H1 (cell line): ENCODE data around the gene WWC2. TPM values are rescaled to one million over a fixed set of nuclear protein-coding genes. Genes with fewer than 3 reads are reported as not detected.

Experiments used
- CTCF ChIA-PET: fragments of 300-600 bp; sonication (Branson Sonifier 250); formaldehyde crosslinking; loops from one replicate; lab custom pipeline; 2021; ENCODE audit not compliant: partially characterized antibody; lab: Charles Lee
- POLR2A ChIA-PET: fragments of 300-600 bp; sonication (Branson Sonifier 250); formaldehyde crosslinking; loops from one replicate; lab custom pipeline; 2021; ENCODE audit warnings: inconsistent platforms; ENCODE audit not compliant: partially characterized antibody; lab: Charles Lee
- DNase-seq, 2 experiments: peaks; one replicate each; pipeline versions ENCODE4 v3.0.0 to v3.0.0-alpha.2; 2010 to 2022; ENCODE audit warnings: low spot score in 2 of 2, low read depth in 1 of 2, mixed read lengths in 1 of 2
- FAIRE-seq: peaks from 2 replicates; lab custom pipeline; 2011; peaks lifted over from hg19 to GRCh38; lab: Jason Lieb, UNC
- H2AFZ ChIP-seq: 2 replicates; pipeline ENCODE4 v1.8.1; 2012; ENCODE audit warnings: low read length, inconsistent platforms
- H2AK5ac ChIP-seq: 2 replicates; pipeline ENCODE4 v1.6.1; 2013; ENCODE audit warnings: low read depth, low read length
- H2BK120ac ChIP-seq: replicated peaks from 2 replicates; pipeline ENCODE3; 2013; ENCODE audit warnings: low read depth, low read length, inconsistent platforms
- H2BK12ac ChIP-seq: 2 replicates; pipeline ENCODE4 v1.6.1; 2013; ENCODE audit warnings: low read depth, low read length
- H2BK15ac ChIP-seq: 2 replicates; pipeline ENCODE4 v1.6.1; 2013; ENCODE audit warnings: low read length
- H2BK20ac ChIP-seq: 2 replicates; pipeline ENCODE4 v1.6.1; 2013; ENCODE audit warnings: low read length
- H2BK5ac ChIP-seq: 2 replicates; pipeline ENCODE4 v1.6.1; 2013; ENCODE audit warnings: low read depth, low read length
- H3K14ac ChIP-seq: 2 replicates; pipeline ENCODE4 v1.6.1; 2013; ENCODE audit warnings: inconsistent platforms; ENCODE audit not compliant: insufficient read length
- H3K18ac ChIP-seq: 2 replicates; pipeline ENCODE4 v1.6.1; 2013; ENCODE audit warnings: low read length; ENCODE audit errors: extremely low read depth
- H3K23ac ChIP-seq: 2 replicates; pipeline ENCODE4 v1.6.1; 2013; ENCODE audit warnings: inconsistent platforms; ENCODE audit not compliant: insufficient read length
- H3K23me2 ChIP-seq: 2 replicates; pipeline ENCODE4 v1.6.1; 2013; ENCODE audit warnings: low read depth, low read length
- H3K27ac ChIP-seq: 2 replicates; pipeline ENCODE4 v1.6.1; 2011; ENCODE audit warnings: low read depth, low read length, inconsistent platforms
- H3K27me3 ChIP-seq, 4 experiments: replicated peaks in 1 of 4; 1 replicate in 1 of 4; 2 replicates in 3 of 4; pipeline versions ENCODE4 v1.6.1 to v1.8.1; 2011 to 2013; ENCODE audit warnings: low read length in 3 of 4, mild to moderate bottlenecking in 3 of 4, inconsistent platforms in 2 of 4, mixed read lengths in 2 of 4, moderate library complexity in 1 of 4; ENCODE audit not compliant: control insufficient read depth in 3 of 4, insufficient read depth in 3 of 4; ENCODE audit errors: extremely low read depth in 1 of 4
- H3K36me3 ChIP-seq, 4 experiments: 2 replicates each; pipeline versions ENCODE4 v1.6.1 to v1.8.1; 2011 to 2013; ENCODE audit warnings: mild to moderate bottlenecking in 4 of 4, low read length in 3 of 4, moderate library complexity in 2 of 4, control low read depth in 1 of 4, inconsistent platforms in 1 of 4; ENCODE audit not compliant: insufficient read depth in 4 of 4, control insufficient read depth in 2 of 4
- H3K4ac ChIP-seq: replicated peaks from 2 replicates; pipeline ENCODE3; 2013; ENCODE audit warnings: low read length, low read depth, mixed read lengths, inconsistent platforms; ENCODE audit not compliant: insufficient read length
- H3K4me1 ChIP-seq, 4 experiments: replicated peaks in 1 of 4; 1 replicate in 1 of 4; 2 replicates in 3 of 4; pipeline versions ENCODE4 v1.6.1 to v1.8.1; 2011 to 2013; ENCODE audit warnings: low read length in 3 of 4, inconsistent platforms in 2 of 4, mixed read lengths in 1 of 4; ENCODE audit not compliant: insufficient read depth in 4 of 4, control insufficient read depth in 3 of 4
- H3K4me2 ChIP-seq, 2 experiments: 2 replicates each; pipeline versions ENCODE4 v1.6.1 to v1.8.1; 2011 to 2013; ENCODE audit warnings: low read depth in 2 of 2, low read length in 2 of 2, control low read depth in 1 of 2, inconsistent platforms in 1 of 2, mild to moderate bottlenecking in 1 of 2; ENCODE audit not compliant: insufficient read depth in 1 of 2
- H3K4me3 ChIP-seq, 4 experiments: fragments of 200-600, 300-600 bp in 1 of 4; sonication (generic), shearing (Covaris generic), sonication (Bioruptor Twin) in 1 of 4; 2 replicates each; pipeline versions ENCODE4 v1.5.1 to v1.8.1; 2011 to 2016; ENCODE audit warnings: low read length in 4 of 4, low read depth in 3 of 4, control low read depth in 2 of 4, inconsistent platforms in 2 of 4, mild to moderate bottlenecking in 2 of 4, mixed read lengths in 1 of 4, moderate library complexity in 1 of 4; ENCODE audit not compliant: insufficient read depth in 2 of 4; ENCODE audit errors: extremely low read depth in 1 of 4
- H3K56ac ChIP-seq: replicated peaks from 2 replicates; pipeline ENCODE3; 2013; ENCODE audit warnings: low read depth, mild to moderate bottlenecking, mixed read lengths, low read length, inconsistent platforms; ENCODE audit not compliant: insufficient read length
- H3K79me1 ChIP-seq: 2 replicates; pipeline ENCODE4 v1.6.1; 2013; ENCODE audit warnings: low read depth, low read length, control low read depth
- H3K79me2 ChIP-seq, 2 experiments: 2 replicates each; pipeline versions ENCODE4 v1.6.1 to v1.8.1; 2012 to 2013; ENCODE audit warnings: low read length in 2 of 2, mild to moderate bottlenecking in 2 of 2, inconsistent platforms in 1 of 2; ENCODE audit not compliant: insufficient read depth in 2 of 2, control insufficient read depth in 1 of 2
- H3K9ac ChIP-seq, 4 experiments: replicated peaks in 1 of 4; 1 replicate in 1 of 4; 2 replicates in 3 of 4; pipeline versions ENCODE4 v1.6.1 to v1.8.1; 2011 to 2013; ENCODE audit warnings: low read depth in 3 of 4, low read length in 3 of 4, control low read depth in 2 of 4, mild to moderate bottlenecking in 2 of 4, moderate library complexity in 2 of 4, inconsistent platforms in 1 of 4; ENCODE audit errors: extremely low read depth in 1 of 4
- H3K9me3 ChIP-seq, 2 experiments: 2 replicates each; pipeline versions ENCODE4 v1.6.1 to v1.8.1; 2012 to 2013; ENCODE audit warnings: mild to moderate bottlenecking in 2 of 2, moderate library complexity in 2 of 2, control low read depth in 1 of 2, inconsistent platforms in 1 of 2, low read depth in 1 of 2, low read length in 1 of 2, mixed read lengths in 1 of 2; ENCODE audit not compliant: insufficient read depth in 2 of 2
- H4K20me1 ChIP-seq, 2 experiments: replicated peaks in 1 of 2; 2 replicates each; pipeline versions ENCODE3 to v1.8.1; 2011 to 2013; ENCODE audit warnings: inconsistent platforms in 2 of 2, low read length in 2 of 2, mild to moderate bottlenecking in 1 of 2; ENCODE audit not compliant: insufficient read depth in 2 of 2, control insufficient read depth in 1 of 2
- H4K5ac ChIP-seq: 2 replicates; pipeline ENCODE4 v1.6.1; 2013; ENCODE audit warnings: low read length, low read depth, mixed read lengths, inconsistent platforms; ENCODE audit not compliant: insufficient read length
- H4K8ac ChIP-seq: 2 replicates; pipeline ENCODE4 v1.8.0; 2013; ENCODE audit warnings: mild to moderate bottlenecking, moderate library complexity, low read length, inconsistent platforms; ENCODE audit not compliant: insufficient read depth; ENCODE audit errors: extremely low read depth
- H4K91ac ChIP-seq: replicated peaks from 2 replicates; pipeline ENCODE3; 2013; ENCODE audit warnings: low read length, mixed read lengths, inconsistent platforms; ENCODE audit not compliant: insufficient read length
- ATF2 ChIP-seq: IDR thresholded peaks from 2 replicates; pipeline ENCODE4 v1.6.1; 2012; ENCODE audit warnings: low read length, inconsistent platforms
- BCL11A ChIP-seq, 2 experiments: IDR thresholded peaks; one replicate each; pipeline ENCODE4 v1.6.1; 2011; ENCODE audit warnings: low read depth in 2 of 2, low read length in 2 of 2, mild to moderate bottlenecking in 2 of 2
- CREB1 ChIP-seq: IDR thresholded peaks from 2 replicates; pipeline ENCODE4 v1.6.1; 2012; ENCODE audit warnings: inconsistent platforms
- EZH2 ChIP-seq: fragments of 200-600 bp; sonication (generic); IDR thresholded peaks from 2 replicates; pipeline ENCODE4 v1.7.1; 2012; ENCODE audit warnings: low read depth, mild to moderate bottlenecking, moderate library complexity, low read length, inconsistent platforms; ENCODE audit not compliant: severe bottlenecking
- GABPA ChIP-seq: IDR thresholded peaks from 2 replicates; pipeline ENCODE4 v1.6.1; 2011; ENCODE audit warnings: mild to moderate bottlenecking, low read length, moderate library complexity, borderline replicate concordance; ENCODE audit not compliant: insufficient read depth
- HDAC6 ChIP-seq: IDR thresholded peaks from one replicate; pipeline ENCODE4 v1.7.1; 2012; ENCODE audit warnings: low read depth, mild to moderate bottlenecking, inconsistent platforms, low read length, moderate library complexity
- NANOG ChIP-seq: IDR thresholded peaks from 2 replicates; pipeline ENCODE4 v1.6.1; 2011; ENCODE audit warnings: low read length, low read depth, mild to moderate bottlenecking, inconsistent platforms; ENCODE audit not compliant: insufficient read depth, poor library complexity, severe bottlenecking
- RAD21 ChIP-seq, 2 experiments: IDR thresholded peaks in 1 of 2; conservative IDR thresholded peaks in 1 of 2; 2 replicates each; pipeline ENCODE4 v1.6.1; 2011; ENCODE audit warnings: low read depth in 2 of 2, low read length in 2 of 2, improper control_type of control experiment in 1 of 2, inconsistent platforms in 1 of 2, mild to moderate bottlenecking in 1 of 2, moderate library complexity in 1 of 2
- SP1 ChIP-seq: IDR thresholded peaks from 2 replicates; pipeline ENCODE4 v1.6.1; 2011; ENCODE audit warnings: low read depth, low read length
- SP4 ChIP-seq: IDR thresholded peaks from 2 replicates; pipeline ENCODE4 v1.6.1; 2012; ENCODE audit warnings: low read length, inconsistent platforms
- TAF1 ChIP-seq: IDR thresholded peaks from 2 replicates; pipeline ENCODE4 v1.6.1; 2011; ENCODE audit warnings: mild to moderate bottlenecking, low read depth, low read length
- TAF7 ChIP-seq: optimal IDR thresholded peaks from 2 replicates; pipeline ENCODE3; 2011; ENCODE audit warnings: low read depth, mild to moderate bottlenecking, inconsistent platforms, low read length, moderate library complexity, borderline replicate concordance
- TBP ChIP-seq: IDR thresholded peaks from 2 replicates; pipeline ENCODE4 v1.6.1; 2011; ENCODE audit warnings: low read depth, low read length, improper control_type of control experiment
- WGBS, 2 experiments: shearing (Covaris generic) in 1 of 2; methylation state at CpG; one replicate each; pipeline versions ENCODE4 v1.1.6 to v1.1.7; 2013 to 2015; ENCODE audit warnings: low lambda C conversion rate in 2 of 2, mixed read lengths in 2 of 2, inconsistent platforms in 1 of 2, low coverage in 1 of 2, missing lambda C conversion rate in 1 of 2; ENCODE audit not compliant: insufficient replicate concordance in 2 of 2, insufficient coverage in 1 of 2, insufficient read length in 1 of 2; ENCODE audit errors: extremely low coverage in 1 of 2, missing lambda C conversion rate in 1 of 2; 5-methylcytosine and 5-hydroxymethylcytosine counted together
- polyA plus RNA-seq, 7 experiments: library from polyadenylated mRNA; depleted of rRNA in 3 of 7; stranded (reverse) in 5 of 7; unstranded in 2 of 7; fragments of >200 nt in 5 of 7; fragments of 200-250 nt in 2 of 7; gene quantifications; 1 replicate in 5 of 7; 2 replicates in 1 of 7; 4 replicates in 1 of 7; pipeline versions ENCODE4 v1.2.1 to v1.2.3, GENCODE V29; 2011 to 2013; ENCODE audit warnings: missing spikeins in 2 of 7, mixed read lengths in 2 of 7
- total RNA-seq: library from RNA; stranded (reverse); fragmentation: NEBNext Ultra II Directional; extraction: Animal tissue kit (Norgen Biotek cat#: 25700); gene quantifications from 2 replicates; pipeline ENCODE4 v1.2.1, GENCODE V29; 2021

The WWC2 gene
- total and polyA plus RNA-seq, 2 of the 8 experiments (the other 6 are each of a cell fraction or from before 2014, with no cell fraction given): 17.6 to 135 TPM

- no peak overlapping the region for H2BK20ac ChIP-seq
- no peak overlapping the region for H2BK120ac ChIP-seq
- H3K4me2 ChIP-seq: no peak overlapping the region
- no peak overlapping the region for H3K9ac ChIP-seq
- no peak overlapping the region for H2BK12ac ChIP-seq
- no peak overlapping the region for H2BK15ac ChIP-seq
- no peak for FAIRE-seq
- WGBS, 2 experiments: 37% methylated on average over 1 of the region's 1 CpG; no CpG with 5 or more reads in 1 of the 2 experiments
- H4K8ac ChIP-seq: no peak overlapping the region
- H2AK5ac ChIP-seq: no peak overlapping the region
- no peak overlapping the region for H3K4ac ChIP-seq
- H3K23ac ChIP-seq: no peak overlapping the region
- H3K9me3 ChIP-seq: peaks cover 4 to 7% of the 10 kb centered on the region in 2 experiments; a peak in 1 of 4 replicates
- H3K14ac ChIP-seq: no peak overlapping the region
- no peak overlapping the region for H4K5ac ChIP-seq
- H4K20me1 ChIP-seq: no peaks in the 10 kb centered on the region
- no peak overlapping the region for H3K27ac ChIP-seq
- peaks cover 8 to 59% (median 41%) of the 10 kb centered on the region in 4 experiments for H3K36me3 ChIP-seq
- H3K23me2 ChIP-seq: no peaks in the 10 kb centered on the region
- H3K4me1 ChIP-seq: no peaks in the 10 kb centered on the region
- no peak overlapping the region for H2AFZ ChIP-seq
- H3K4me3 ChIP-seq: no peak overlapping the region
- no peak overlapping the region for H2BK5ac ChIP-seq
- no peaks in the 10 kb centered on the region for H3K79me2 ChIP-seq
- H3K79me1 ChIP-seq: no peaks in the 10 kb centered on the region
- DNase-seq: no peak
- POLR2A ChIA-PET: no interaction called here
- H4K91ac ChIP-seq: no peak overlapping the region
- H3K18ac ChIP-seq: no peak overlapping the region
- CTCF ChIA-PET: interaction anchor here (1.0 kb wide), 2 partner anchors 14 to 19 kb away, joined by 3 read pairs; no protein-coding TSS in a partner anchor
- H3K27me3 ChIP-seq: no peaks in the 10 kb centered on the region
- no peak overlapping the region for H3K56ac ChIP-seq
- no peak for TF ChIP-seq TBP
- no peak for TF ChIP-seq SP1
- no peak for TF ChIP-seq EZH2
- TF ChIP-seq GABPA: no peak
- TF ChIP-seq RAD21 (IDR thresholded peaks at IDR 0.05 in 1 of 2, conservative IDR thresholded peaks at IDR 0.05 in 1 of 2; ENCODE audit: low read depth in 2 of 2, low read length in 2 of 2): no peak
- TF ChIP-seq TAF7: no peak
- TF ChIP-seq TAF1: no peak
- TF ChIP-seq CREB1: no peak
- no peak for TF ChIP-seq ATF2
- no peak for TF ChIP-seq NANOG
- no peak for TF ChIP-seq HDAC6
- no peak for TF ChIP-seq SP4
- TF ChIP-seq BCL11A (IDR thresholded peaks at IDR 0.05; ENCODE audit: low read depth in 2 of 2, low read length in 2 of 2): no peak
These were observed 177.0 kb downstream of the WWC2 start for GRCh38 chr4:183276106-183276505.
